GM21723 (cell line): ENCODE results near the gene MT1G.
"Not testable (repeated sequence)": the region's sequence is repeated elsewhere in the genome, so short reads cannot be mapped to it uniquely, and the experiment has no call there.

Experiments used
- ATAC-seq: cut with Tn5 transposase; IDR thresholded peaks from one replicate; pipeline ENCODE4 v1.9.1; 2021; ENCODE audit warnings: mild to moderate bottlenecking, moderate library complexity; ENCODE audit not compliant: unreplicated experiment

The MT1G gene

DNA sequence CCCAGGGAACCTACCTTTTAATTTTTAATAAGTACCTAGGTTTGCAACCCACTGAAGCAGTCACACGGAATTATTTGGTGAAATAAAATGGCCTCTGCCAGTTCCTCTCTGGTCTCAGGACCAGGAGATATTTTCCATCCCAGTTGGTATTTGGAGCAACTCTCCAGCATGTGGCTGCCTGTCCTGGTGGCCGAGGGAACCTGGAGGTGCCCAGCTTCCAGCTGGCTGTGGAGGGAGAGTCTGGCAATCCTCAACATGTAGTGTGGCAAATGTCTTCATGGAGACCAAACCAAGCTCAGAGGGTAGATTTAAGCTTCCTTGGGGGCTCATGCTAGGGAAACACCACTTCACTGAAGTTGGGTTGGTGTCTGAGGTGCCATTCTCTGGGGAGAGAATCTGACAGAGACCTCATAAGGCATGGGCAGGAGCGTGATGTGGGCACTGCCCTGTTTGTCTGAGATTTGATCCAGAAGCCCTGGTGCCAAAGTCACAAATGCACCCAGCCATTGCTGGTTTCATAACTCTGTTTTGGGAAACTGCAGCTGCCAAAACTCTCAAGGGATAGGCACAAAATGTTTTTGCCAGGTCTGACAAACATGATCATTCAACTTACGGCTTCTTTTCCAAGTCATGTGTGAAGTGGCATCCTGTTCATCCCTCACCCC, 17.2 kb upstream of the MT1G start:
- no peak for ATAC-seq

GRCh38 chr16:56684256-56684925, 16.5 kb upstream of the MT1G start:
- no peak for ATAC-seq

GRCh38 chr16:56683424-56684172, 15.7 kb upstream of the MT1G start:
- ATAC-seq = no peak

DNA sequence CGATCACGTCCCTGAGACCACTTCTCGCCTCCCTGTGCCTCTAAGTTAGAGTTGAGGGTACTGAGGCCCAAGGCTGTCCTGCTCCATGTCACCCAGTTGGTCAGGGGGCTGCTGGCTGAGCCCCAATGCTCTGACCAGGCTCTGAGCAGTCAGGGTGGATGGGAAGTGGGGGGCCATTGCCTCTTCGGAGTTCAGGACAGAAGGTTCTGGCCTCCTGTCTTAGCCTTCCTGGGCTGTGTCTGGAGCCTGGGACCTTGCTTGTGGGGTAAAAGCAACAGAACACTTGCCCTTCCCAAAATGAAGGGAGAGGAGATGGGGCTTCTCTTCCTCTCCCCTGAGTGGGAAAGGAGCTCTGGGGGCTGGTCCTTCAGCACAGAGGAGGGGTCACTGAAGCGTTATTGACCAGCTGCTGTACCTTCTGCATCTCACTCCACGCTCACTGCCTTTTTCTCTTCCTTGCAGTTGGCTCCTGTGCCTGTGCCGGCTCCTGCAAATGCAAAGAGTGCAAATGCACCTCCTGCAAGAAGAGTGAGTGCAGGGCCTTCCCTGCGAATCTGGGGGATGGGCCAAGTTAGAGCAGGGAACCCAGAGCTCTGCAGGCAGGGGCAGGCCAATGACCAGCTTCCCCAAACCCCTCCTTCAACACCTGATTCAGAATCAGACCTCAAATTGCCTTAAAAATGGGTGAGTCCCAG, 15.0 kb upstream of the MT1G start:
- peak; percentile 5 for ATAC-seq

DNA sequence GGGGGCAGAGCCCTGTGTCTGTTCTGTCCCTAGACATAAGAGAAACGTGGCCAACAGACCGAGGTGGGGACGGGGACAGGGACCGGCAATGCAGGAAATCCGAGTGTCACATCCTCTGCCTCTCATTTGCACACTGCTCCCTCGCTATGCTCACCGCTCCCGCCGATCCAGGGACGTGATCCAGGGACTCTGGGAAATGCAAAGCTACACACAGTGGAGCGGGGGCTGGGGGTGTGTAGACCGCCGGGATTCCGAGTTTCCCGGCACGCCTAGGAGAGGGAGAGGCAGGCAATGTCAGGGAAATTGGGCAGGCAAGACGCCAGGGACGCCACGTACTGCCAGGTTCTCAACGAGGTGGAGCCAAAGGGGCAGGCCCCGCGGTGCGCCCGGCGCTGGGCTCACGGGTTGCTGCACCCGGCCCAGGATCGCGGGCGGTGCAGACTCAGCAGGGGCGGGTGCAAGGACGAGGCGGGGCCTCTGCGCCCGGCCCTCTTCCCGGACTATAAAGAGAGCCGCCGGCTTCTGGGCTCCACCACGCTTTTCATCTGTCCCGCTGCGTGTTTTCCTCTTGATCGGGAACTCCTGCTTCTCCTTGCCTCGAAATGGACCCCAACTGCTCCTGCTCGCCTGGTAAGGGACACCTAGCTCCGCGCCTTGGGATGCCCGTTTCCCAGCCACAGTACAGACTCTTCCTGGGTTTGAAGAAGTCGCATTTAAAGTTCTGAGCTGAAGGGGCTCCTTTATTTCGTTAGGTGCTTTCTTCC, 14.3 kb upstream of the MT1G start, which contains the start of gene MT1X:
MT1X (plus strand) TSS at position 532 of the 764 bp plus-strand sequence; CDS start at position 603, 71 bp downstream.
- ATAC-seq = peak; percentile 99

DNA sequence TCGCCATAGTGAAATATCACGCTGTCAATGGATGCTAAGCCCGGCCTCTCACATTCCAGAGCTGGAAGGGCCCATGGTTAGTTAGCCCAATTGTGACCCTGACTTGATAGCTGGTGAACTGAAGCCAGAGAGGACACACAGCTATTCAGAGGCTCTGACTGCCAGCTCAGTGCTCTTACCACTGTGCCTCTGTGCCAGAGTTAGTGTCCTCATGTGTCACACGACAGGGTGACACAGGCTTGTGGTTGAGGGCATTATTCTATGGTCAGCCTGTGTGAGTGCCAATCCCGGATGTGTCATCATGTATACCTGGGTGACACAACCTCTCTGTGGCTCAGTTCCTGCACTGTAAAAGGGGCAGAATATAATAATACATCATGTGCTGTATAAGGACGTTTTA, 12.0 kb upstream of the MT1G start:
- no peak for ATAC-seq

DNA sequence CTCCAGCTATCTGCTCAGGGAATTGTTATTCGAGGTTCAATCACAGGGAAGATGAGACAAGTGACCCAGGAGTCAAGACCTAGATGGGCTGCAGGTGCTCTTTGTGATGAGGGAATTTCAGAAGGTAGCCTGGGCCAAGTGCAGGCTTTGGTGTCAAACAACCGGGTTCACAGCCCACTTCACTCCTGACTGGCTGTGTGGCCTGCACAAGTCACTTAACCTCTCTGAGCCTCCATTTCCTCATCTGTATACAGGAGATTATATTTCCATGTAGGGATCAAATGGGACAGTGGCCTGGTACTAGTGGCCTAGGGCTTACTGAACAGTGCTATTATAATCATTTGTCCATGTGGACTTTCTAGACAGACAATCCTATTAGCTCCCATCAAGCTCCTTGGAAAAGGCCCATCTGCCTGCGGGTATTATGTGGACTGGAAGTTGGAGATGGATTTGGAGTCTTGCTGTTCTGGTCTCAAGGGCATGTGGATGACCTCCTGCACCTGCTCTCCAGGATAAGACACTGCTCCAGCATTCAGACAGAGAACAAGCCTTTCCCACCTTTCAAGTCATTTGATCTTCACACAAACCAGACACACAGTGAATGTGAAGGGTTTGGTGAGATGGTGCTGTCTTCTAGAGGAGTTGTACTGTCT, 11.3 kb upstream of the MT1G start:
- no peak for ATAC-seq

DNA sequence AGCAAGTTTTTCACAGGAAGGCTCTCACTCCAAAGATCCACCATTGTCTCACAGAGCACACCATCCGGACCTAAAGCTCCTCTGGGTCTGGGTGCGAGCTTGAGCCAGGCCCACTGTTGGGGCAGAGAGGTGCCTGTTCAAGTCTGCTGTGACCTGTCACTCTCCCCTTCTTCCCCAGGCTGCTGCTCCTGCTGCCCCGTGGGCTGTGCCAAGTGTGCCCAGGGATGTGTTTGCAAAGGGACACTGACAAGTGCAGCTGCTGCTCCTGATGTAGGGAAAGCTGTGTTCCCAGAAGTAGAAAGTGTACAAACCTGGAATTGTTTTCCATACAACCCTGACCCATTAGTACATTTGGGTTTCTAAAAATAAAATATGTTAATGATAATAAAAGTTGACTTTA, 9.6 kb upstream of the MT1G start:
- no peak for ATAC-seq

DNA sequence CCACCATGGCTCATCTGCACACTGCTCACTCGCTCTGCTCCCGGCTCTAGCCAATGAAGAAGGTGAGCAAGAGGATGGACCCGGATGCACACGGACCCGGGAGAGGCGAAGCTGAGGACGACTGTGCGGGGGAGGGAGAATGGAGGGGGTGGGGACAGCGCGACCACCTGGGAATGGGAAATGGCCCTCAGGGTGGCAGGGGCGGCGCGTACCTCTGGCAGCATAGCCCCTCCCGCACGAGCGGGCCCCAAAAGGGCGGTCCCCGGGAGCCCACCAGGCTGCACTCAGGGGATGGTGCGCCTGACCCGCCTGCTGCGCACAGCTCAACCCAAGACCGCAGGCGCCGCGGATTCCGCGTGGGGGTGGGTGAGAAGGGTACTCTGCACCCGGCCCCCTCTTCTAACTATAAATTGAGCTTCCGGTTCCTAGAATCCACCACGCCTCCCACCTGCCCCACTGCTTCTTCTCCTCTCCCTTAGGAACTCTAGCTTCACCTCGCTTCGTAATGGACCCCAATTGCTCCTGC, 7.9 kb upstream of the MT1G start:
- ATAC-seq = no peak

- ATAC-seq = not testable (repeated sequence)
Observed at GRCh38 chr16:56674570-56674969, 6.7 kb upstream of the MT1G start.

DNA sequence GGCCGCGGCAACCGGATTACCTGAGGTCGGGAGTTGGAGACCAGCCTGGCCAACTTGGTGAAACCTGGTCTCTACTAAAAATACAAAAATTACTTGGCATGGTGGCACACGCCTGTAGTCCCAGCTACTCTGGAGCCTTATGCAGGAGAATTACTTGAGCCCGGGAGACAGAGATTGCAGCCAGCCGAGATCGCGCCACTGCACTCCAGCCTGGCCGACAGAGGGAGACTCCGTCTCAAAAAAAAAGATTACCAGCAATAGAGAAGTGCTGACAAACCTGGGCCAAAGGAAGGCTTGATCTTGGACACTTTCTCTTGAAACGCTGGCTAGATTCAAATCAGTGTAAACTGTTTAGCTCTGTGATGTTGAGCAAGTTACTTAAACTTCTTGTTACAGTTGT, 6.1 kb upstream of the MT1G start:
- ATAC-seq = no peak

DNA sequence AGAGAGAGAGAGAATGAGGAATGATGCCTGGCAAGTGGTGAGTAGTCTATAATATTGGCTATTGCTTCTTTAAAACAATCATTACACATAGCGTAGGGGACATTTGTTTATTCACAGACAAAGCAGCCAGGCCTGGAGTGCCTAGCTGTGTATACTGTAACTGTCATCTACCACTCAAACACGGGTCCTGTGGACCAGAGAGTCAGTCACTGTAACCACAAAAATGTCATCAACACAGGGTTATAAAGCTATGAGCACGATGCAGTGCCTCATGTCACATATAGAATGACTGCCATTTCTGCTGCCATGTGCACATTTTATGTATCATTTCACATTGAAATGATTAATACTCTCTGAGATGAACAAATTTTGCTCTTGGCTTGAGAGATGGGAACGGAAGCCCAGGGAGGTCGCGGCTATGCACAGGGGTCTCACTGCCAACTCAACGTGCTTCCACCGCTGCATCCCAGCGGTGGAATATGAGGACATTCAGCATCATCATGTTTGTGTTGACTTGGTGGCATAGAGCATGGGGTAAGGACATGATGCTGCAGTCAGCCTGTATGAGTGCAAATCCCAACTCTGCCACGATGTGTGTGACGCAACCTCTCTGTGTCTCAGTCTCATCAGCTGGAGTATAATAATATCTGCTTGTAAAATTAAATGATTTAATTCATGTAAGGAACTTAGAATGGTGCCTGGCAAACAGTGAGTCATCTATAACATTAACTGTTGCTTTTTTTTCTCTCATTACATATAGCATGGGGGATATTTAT, 5.1 kb upstream of the MT1G start:
- ATAC-seq = no peak

DNA sequence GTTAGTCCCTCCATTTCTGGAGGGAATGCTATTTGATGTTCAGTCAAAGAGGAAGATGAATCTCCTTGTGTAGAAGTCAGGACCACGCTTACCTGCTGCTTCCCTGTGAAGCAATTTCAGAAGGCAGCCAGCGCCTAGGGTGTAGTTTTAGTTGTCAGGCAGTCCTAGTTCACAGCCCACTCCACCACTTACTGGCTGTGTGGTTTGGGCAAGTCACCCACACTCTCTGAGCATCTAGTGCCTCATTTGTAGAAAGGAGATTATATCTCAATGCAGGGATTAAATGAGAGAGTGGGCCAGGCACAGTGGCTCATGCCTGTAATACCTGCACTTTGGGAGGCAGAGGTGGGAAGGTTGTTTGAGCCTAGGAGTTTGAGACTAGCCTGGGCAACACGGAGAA, 4.3 kb upstream of the MT1G start:
- not testable (repeated sequence) for ATAC-seq

DNA sequence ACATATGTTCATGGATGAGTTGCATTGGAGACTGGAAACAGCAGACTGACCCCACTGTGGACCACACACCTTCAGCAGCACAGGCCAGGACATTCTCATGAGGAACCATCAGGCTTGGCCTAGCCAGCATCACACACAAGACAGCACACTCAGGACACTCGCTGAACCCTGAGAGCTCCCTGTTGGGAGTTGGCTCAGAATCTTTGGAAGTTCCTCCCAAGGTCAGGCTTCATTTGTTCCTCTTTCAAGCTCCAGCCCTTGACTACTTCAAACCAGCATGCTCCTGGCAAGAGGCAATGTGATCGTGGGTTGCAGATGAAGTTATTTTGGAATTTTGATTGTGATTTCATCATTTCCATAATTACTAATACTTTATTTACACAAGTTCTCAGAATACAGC, 3.8 kb upstream of the MT1G start:
- not testable (repeated sequence) for ATAC-seq

- no peak for ATAC-seq
Observed at GRCh38 chr16:56670620-56670934, 2.7 kb upstream of the MT1G start.

GRCh38 chr16:56669840-56670619, 2.2 kb upstream of the MT1G start:
- ATAC-seq = no peak

GRCh38 chr16:56669005-56669839, 1.4 kb upstream of the MT1G start, which contains the start of gene MT1H:
MT1H (plus strand) TSS chr16:56669814; CDS start chr16:56669885, 71 bp downstream.
- ATAC-seq = no peak
